ENCODE data around the gene SHROOM2.

GRCh38 chrX:9940421-9940820 is 154.2 kb downstream of the SHROOM2 start:
- no peak for TF ChIP-seq POLR2AphosphoS5 (IDR thresholded peaks at IDR 0.05)
- no peak for TF ChIP-seq CTCF (IDR thresholded peaks at IDR 0.05)
- TF ChIP-seq POLR2A (IDR thresholded peaks at IDR 0.05), result no peak
